GM19025 (cell line): ENCODE results near the gene DCDC2B.
"Not testable (repeated sequence)": the region's sequence is repeated elsewhere in the genome, so short reads cannot be mapped to it uniquely, and the experiment has no call there.

Experiments used
- ATAC-seq: cut with Tn5 transposase; IDR thresholded peaks from one replicate; pipeline ENCODE4 v1.9.1; 2021; ENCODE audit warnings: mild to moderate bottlenecking, low read depth, moderate library complexity; ENCODE audit not compliant: unreplicated experiment

Gene DCDC2B

GRCh38 chr1:32255072-32256071 lies 46.5 kb downstream of the DCDC2B start:
- ATAC-seq, result no peak

- no peak for ATAC-seq
Measured at GRCh38 chr1:32256473-32257226, 47.8 kb downstream of the DCDC2B start.

- ATAC-seq, result no peak
Measured at GRCh38 chr1:32257227-32257508, 48.3 kb downstream of the DCDC2B start.

- not testable (repeated sequence) for ATAC-seq
Measured at GRCh38 chr1:32263236-32263593, 54.3 kb downstream of the DCDC2B start.

- ATAC-seq, result no peak
Measured at GRCh38 chr1:32263744-32264143, 54.9 kb downstream of the DCDC2B start.
